ENCODE results near the gene ANO9. TPM values are rescaled to one million over a fixed set of nuclear protein-coding genes. Genes with fewer than 3 reads are reported as not detected.
"Not testable (repeated sequence)": the region's sequence is repeated elsewhere in the genome, so short reads cannot be mapped to it uniquely, and the experiment has no call there.

ANO9 gene
- total RNA-seq, 1 experiment from 2014 or later, result 9.4 TPM

GRCh38 chr11:403021-403760 lies 38.6 kb downstream of the ANO9 start:
- Mint-ChIP-seq H3K27me3 (ENCODE audit: insufficient read depth, unreplicated experiment) (no peaks in the 10 kb centered on the region), H3K36me3 (ENCODE audit: insufficient read depth, unreplicated experiment) (peaks cover 59% of the 10 kb centered on the region), H3K4me3 (ENCODE audit: unreplicated experiment) (no peak overlapping the region), H3K4me1 (ENCODE audit: insufficient read depth, unreplicated experiment) (no peaks in the 10 kb centered on the region), H3K27ac (ENCODE audit: low read depth, unreplicated experiment) (no peak overlapping the region), H3K9me3 (ENCODE audit: unreplicated experiment) (no peaks in the 10 kb centered on the region)
- BruUV-seq (replicated peaks), result no TSS peak
- intact Hi-C loops (cut with micrococcal nuclease), result no loop called here
- TF ChIP-seq, protein P1, sequence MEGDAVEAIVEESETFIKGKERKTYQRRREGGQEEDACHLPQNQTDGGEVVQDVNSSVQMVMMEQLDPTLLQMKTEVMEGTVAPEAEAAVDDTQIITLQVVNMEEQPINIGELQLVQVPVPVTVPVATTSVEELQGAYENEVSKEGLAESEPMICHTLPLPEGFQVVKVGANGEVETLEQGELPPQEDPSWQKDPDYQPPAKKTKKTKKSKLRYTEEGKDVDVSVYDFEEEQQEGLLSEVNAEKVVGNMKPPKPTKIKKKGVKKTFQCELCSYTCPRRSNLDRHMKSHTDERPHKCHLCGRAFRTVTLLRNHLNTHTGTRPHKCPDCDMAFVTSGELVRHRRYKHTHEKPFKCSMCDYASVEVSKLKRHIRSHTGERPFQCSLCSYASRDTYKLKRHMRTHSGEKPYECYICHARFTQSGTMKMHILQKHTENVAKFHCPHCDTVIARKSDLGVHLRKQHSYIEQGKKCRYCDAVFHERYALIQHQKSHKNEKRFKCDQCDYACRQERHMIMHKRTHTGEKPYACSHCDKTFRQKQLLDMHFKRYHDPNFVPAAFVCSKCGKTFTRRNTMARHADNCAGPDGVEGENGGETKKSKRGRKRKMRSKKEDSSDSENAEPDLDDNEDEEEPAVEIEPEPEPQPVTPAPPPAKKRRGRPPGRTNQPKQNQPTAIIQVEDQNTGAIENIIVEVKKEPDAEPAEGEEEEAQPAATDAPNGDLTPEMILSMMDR (IDR thresholded peaks at IDR 0.05; ENCODE audit: unreplicated experiment), result no peak
- no peak for DNase-seq (ENCODE audit: unreplicated experiment)
- CTCF ChIA-PET, result interaction anchor here (0.6 kb wide), 1 partner anchor 38 kb away, joined by 3 read pairs; no protein-coding TSS in a partner anchor
- POLR2A ChIA-PET, result interaction anchor here (1.2 kb wide), 1 partner anchor 196 kb away, joined by 3 read pairs; the partner anchor contains the start of genes BET1L and RIC8A

GRCh38 chr11:401196-401595 lies 40.6 kb downstream of the ANO9 start:
- H3K27me3 Mint-ChIP-seq (ENCODE audit: insufficient read depth, unreplicated experiment); POLR2A ChIA-PET; H3K4me3 Mint-ChIP-seq (ENCODE audit: unreplicated experiment); H3K4me1 Mint-ChIP-seq (ENCODE audit: insufficient read depth, unreplicated experiment); intact Hi-C loops (cut with micrococcal nuclease); BruUV-seq (replicated peaks); CTCF ChIA-PET; H3K27ac Mint-ChIP-seq (ENCODE audit: low read depth, unreplicated experiment); DNase-seq (ENCODE audit: unreplicated experiment); H3K9me3 Mint-ChIP-seq (ENCODE audit: unreplicated experiment): not testable (repeated sequence)
- peaks cover 59% of the 10 kb centered on the region for H3K36me3 Mint-ChIP-seq (ENCODE audit: insufficient read depth, unreplicated experiment)

DNA sequence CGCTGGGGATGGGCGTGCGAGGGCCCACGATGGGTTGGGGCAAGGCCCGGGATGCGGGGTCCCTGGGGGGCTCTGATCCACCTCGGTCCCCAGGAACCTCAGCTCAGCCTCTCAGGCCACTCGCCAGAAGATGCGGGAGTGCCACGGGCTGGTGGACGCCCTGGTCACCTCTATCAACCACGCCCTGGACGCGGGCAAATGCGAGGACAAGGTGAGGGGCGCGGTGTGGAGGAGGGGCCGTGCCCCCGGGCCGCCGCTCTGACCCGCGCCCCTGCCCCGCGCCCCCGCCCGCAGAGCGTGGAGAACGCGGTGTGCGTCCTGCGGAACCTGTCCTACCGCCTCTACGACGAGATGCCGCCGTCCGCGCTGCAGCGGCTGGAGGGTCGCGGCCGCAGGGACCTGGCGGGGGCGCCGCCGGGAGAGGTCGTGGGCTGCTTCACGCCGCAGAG lies 41.5 kb downstream of the ANO9 start:
- ChIA-PET CTCF (no interaction called here), POLR2A (no interaction called here)
- TF ChIP-seq, protein P1 (IDR thresholded peaks at IDR 0.05; ENCODE audit: unreplicated experiment), result no peak
- Mint-ChIP-seq H3K36me3 (ENCODE audit: insufficient read depth, unreplicated experiment) (peaks cover 56% of the 10 kb centered on the region), H3K9me3 (ENCODE audit: unreplicated experiment) (no peaks in the 10 kb centered on the region), H3K4me1 (ENCODE audit: insufficient read depth, unreplicated experiment) (peaks cover 7% of the 10 kb centered on the region), H3K4me3 (ENCODE audit: unreplicated experiment) (no peak overlapping the region), H3K27ac (ENCODE audit: low read depth, unreplicated experiment) (no peak overlapping the region), H3K27me3 (ENCODE audit: insufficient read depth, unreplicated experiment) (no peaks in the 10 kb centered on the region)
- BruUV-seq (replicated peaks), result no TSS peak
- intact Hi-C loops (cut with micrococcal nuclease), result no loop called here
- no peak for DNase-seq (ENCODE audit: unreplicated experiment)

DNA sequence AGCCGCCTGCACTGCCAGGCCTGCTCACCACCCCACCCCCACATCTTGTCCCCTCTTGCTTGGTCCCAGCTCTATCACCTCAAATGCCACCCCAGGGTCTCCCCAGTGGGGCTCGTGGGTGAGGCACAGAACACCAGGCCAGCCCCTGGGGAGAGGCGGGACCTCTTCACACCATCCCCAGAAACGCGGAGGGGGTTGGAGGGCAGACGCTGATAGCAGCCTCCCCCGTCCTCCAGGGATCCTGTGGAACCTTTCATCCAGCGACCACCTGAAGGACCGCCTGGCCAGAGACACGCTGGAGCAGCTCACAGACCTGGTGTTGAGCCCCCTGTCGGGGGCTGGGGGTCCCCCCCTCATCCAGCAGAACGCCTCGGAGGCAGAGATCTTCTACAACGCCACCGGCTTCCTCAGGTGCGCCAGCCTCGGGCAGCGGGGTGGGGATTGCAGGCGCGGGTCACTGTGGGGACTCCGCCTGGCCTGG lies 42.0 kb downstream of the ANO9 start:
- CTCF ChIA-PET, result interaction anchor here (1.3 kb wide), 1 partner anchor 48 kb away, joined by 3 read pairs; no protein-coding TSS in a partner anchor
- TF ChIP-seq, protein P1 (IDR thresholded peaks at IDR 0.05; ENCODE audit: unreplicated experiment), result no peak
- no peaks in the 10 kb centered on the region for H3K27me3 Mint-ChIP-seq (ENCODE audit: insufficient read depth, unreplicated experiment)
- peaks cover 53% of the 10 kb centered on the region for H3K36me3 Mint-ChIP-seq (ENCODE audit: insufficient read depth, unreplicated experiment)
- no peak overlapping the region for H3K27ac Mint-ChIP-seq (ENCODE audit: low read depth, unreplicated experiment)
- no peaks in the 10 kb centered on the region for H3K9me3 Mint-ChIP-seq (ENCODE audit: unreplicated experiment)
- H3K4me3 Mint-ChIP-seq (ENCODE audit: unreplicated experiment), result no peak overlapping the region
- POLR2A ChIA-PET, result no interaction called here
- H3K4me1 Mint-ChIP-seq (ENCODE audit: insufficient read depth, unreplicated experiment), result peaks cover 8% of the 10 kb centered on the region
- DNase-seq (ENCODE audit: unreplicated experiment), result no peak
- no TSS peak for BruUV-seq (replicated peaks)
- intact Hi-C loops (cut with micrococcal nuclease), result no loop called here

Data from MCF 10A (cell line).